T47D (cell line): ENCODE results near the gene GABRR2.

Experiments
- DNase-seq, 2 experiments: peaks; one replicate each; pipeline versions ENCODE4 v3.0.0 to v3.0.0-alpha.2; 2011 to 2012; ENCODE audit warnings: low read depth in 1 of 2, low spot score in 1 of 2
- JUND ChIP-seq: IDR thresholded peaks from 2 replicates; pipeline ENCODE4 v1.6.1; 2012; ENCODE audit warnings: low read depth
- in situ Hi-C: cut with HindIII; loops from 2 replicates; pipeline ENCODE4 v1.10.0; 2016; ENCODE audit warnings: low sequenced_read_pairs, low pct_unique_long_range_greater_than_20kb

GABRR2 gene

DNA sequence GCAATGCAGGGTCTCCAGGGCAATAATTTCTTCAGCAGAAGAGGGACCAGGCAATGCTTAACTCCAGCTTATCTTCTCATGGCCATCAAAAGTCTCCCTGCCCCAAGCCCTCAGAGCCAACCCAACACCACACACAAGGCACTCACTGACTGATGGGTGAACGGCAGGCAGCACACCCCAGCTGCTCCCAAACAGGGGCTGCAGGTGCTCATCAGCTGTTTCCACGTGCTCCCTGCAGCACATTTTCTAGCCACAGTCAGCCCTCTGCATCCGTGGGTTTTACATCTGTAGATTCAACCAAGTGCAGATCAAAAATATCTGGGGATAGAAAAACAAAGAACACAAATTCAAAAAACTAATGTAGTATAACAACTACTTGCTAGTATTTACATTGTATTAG, 94.0 kb downstream of the GABRR2 start:
- no peak for TF ChIP-seq JUND
- in situ Hi-C loops, result no loop called here

DNA sequence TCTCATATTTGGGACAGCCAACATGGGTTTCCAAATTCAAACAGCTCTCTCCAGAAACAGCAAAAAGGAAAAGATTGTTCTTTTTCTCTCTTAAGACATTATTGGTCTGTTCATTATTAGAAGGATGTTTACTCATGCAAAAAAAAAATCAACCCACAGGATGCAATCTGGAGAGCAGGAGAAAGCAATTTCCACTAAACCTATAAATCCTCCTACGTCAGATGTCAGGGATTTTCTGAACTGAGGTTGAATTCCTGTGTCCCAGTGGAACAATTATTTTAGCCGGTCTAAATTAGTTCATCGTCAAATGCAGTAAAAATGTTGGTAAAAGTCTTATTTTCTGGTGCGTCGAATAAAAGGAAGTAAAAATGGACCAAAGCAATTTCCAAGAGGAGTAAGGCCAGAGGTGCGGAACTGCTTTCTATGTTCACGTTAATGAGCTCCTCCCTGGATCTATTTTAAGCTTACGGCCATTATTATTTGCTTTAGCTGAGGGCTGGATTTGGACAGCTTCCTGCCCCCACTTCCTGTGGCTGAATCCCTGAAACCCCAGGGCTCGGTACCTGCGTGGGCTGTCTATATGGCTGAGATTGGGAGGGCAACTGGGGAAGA, 97.7 kb downstream of the GABRR2 start, which contains the start of gene GABRR1:
Gene GABRR1 (minus strand): TSS at position 60 of the 612 bp plus-strand sequence. CDS start 36 bp downstream, at position 24.
- DNase-seq, result no peak
- TF ChIP-seq JUND, result no peak
- in situ Hi-C loops, result no loop called here

More for the DNA sequence above, 94.0 kb downstream of the GABRR2 start:
- DNase-seq, result no peak

DNA sequence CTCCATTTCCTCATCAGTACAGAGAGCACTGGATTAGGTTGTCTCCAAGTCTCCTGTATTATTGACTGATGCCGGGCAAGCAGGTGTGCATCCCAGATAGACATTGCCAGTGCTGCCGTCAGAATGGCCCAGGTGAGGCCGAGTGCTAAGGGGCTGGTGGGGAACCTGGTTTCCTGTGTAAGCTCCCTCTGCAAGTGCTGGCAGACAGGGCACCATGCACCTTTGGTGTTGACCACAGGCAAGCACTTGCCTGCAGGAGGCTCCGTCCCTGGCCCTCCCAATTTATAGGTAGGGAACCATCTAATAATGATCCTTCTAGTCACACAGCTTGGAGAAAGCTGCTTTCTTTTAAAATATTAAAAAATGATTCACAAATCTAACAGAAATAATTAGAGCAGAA, 98.7 kb downstream of the GABRR2 start:
- no peak for DNase-seq
- TF ChIP-seq JUND, result no peak
- in situ Hi-C loops, result no loop called here

DNA sequence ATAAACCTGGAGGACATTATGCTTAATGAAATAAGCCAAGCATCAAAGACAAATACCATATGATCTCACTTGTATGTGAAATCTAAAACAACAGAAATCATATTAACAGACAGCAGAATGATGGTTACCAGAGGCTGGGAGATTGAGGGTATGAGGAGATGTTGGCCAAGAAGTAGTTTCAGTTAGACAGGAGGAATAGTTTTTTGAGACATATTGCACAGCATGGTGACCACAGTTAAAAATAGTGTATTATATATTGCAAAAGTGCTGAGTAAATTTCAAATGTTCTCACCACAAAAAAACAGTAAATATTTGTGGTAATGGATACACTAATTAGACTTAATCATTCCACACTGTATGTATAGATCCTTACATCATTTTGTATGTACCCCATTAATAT, 99.7 kb downstream of the GABRR2 start:
- TF ChIP-seq JUND, result no peak
- DNase-seq, result no peak
- in situ Hi-C loops, result no loop called here

DNA sequence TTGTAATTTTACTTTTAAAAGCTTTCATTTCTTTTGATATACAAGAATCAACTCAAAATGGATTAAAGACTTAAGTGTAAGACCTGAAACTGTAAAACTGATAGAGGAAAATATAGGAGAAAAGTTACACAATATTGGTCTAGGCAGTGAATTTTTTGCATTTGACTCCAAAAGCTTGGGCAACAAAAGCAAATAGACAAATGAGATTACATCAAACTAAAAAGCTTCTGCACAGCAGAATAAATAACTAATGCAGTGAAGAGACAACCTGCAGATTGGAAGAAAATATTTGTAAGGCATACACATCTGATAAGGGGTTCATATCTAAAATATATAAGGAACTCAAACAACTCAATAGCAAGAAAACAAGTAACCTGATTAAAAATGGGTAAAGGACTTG, 100.9 kb downstream of the GABRR2 start:
- in situ Hi-C loops, result no loop called here
- DNase-seq, result no peak
- no peak for TF ChIP-seq JUND

DNA sequence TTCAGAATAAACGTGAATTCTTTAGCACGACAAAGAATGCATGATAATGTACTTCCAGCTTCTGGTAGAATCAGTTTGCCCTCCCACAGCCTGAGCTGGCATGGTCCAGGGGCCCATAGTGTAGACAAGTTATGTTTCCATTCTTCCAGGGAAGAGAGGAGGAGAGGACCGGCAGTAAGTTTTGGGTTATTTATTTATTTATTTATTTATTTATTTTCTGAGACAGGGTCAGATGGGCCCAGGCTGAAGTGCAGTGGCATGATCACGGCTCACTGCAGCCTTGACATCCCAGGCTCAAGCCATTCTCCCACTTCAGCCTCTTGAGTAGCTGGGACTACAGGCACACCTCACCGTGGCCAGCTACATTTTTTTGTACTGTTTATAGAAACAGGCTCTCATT, 102.6 kb downstream of the GABRR2 start:
- no peak for TF ChIP-seq JUND
- no peak for DNase-seq
- in situ Hi-C loops, result no loop called here

DNA sequence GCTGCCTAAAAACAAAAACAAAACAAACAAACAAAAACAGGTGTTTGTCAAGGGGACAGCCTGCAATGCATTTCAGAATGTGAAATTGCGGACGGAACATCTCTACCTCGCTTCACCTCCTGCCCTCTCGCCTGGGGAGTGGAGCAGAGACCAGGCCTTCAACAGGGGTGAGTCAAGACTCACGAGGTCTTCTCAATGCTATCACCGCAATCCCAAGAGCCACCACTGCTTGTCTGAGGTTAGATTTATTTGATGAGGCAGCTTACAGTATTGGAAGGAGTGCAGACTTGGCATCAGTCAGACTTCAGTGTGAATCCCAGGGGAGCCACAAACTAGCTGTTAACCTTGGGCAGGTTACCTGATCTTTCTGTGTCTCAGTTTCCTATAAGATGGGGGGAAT, 105.6 kb downstream of the GABRR2 start:
- DNase-seq, result no peak
- in situ Hi-C loops, result no loop called here

DNA sequence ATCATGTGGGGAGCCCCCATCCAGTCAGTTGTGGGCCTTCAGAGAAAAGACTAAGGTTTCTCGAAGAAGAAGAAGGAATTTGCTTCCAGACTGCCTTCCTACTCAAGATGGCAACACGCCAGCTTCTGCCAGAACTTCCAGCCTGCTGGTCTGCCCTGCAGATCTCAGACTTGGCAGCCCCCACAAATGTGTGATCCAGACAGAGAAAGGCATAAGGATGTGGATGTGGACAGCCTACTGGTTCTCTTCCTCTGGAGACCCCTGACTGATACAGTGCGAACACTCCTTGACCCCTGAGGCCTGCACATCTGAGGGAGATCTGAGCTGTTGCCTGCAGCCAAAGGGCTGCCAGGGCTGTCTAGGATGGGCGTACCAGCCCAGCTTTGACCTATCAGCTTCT, 106.5 kb downstream of the GABRR2 start:
- in situ Hi-C loops, result no loop called here
- no peak for TF ChIP-seq JUND

More for the DNA sequence above, 105.6 kb downstream of the GABRR2 start:
- no peak for TF ChIP-seq JUND

More for the DNA sequence above, 106.5 kb downstream of the GABRR2 start:
- DNase-seq, result no peak
